OCI-LY7 (cell line): Measurements from ENCODE around the gene ACSS1. TPM values are rescaled to one million over a fixed set of nuclear protein-coding genes. Genes with fewer than 3 reads are reported as not detected.

Experiments used
- BruUV-seq: library from RNA; stranded (reverse); fragments of 400-500 nt; replicated peaks from 2 replicates; lab custom pipeline; 2021; lab: Mats Ljungman, UMichigan
- CTCF ChIA-PET: fragments of 300-600 bp; sonication (Branson Sonifier 250); formaldehyde crosslinking; loops from one replicate; lab custom pipeline; 2022; ENCODE audit warnings: antibody characterized with exemption; ENCODE audit not compliant: unreplicated experiment; lab: Charles Lee
- POLR2A ChIA-PET: fragments of 300-600 bp; sonication (Branson Sonifier 250); formaldehyde crosslinking; loops from one replicate; lab custom pipeline; 2022; ENCODE audit warnings: antibody characterized with exemption; lab: Charles Lee
- DNase-seq: peaks from one replicate; pipeline ENCODE4 v3.0.0-alpha.2; 2015; ENCODE audit warnings: low spot score
- H2AFZ ChIP-seq: fragments of 200-600 bp; sonication (generic), shearing (Covaris generic); 2 replicates; pipeline ENCODE4 v1.6.1; 2014; ENCODE audit warnings: mild to moderate bottlenecking, antibody characterized with exemption, low read length, moderate library complexity
- H3K27ac ChIP-seq: fragments of 200-600 bp; sonication (generic); 2 replicates; pipeline ENCODE4 v1.5.1; 2014; ENCODE audit warnings: mixed run types, low read depth, mild to moderate bottlenecking, moderate library complexity, low read length, inconsistent platforms; ENCODE audit not compliant: poor library complexity, severe bottlenecking
- H3K36me3 ChIP-seq: fragments of 200-600 bp; sonication (generic); 2 replicates; pipeline ENCODE4 v1.6.1; 2014; ENCODE audit warnings: mild to moderate bottlenecking, antibody characterized with exemption, low read length, moderate library complexity, mixed read lengths; ENCODE audit not compliant: insufficient read depth
- H3K4me1 ChIP-seq: fragments of 200-600 bp; sonication (generic); 2 replicates; pipeline ENCODE4 v1.5.1; 2014; ENCODE audit warnings: mild to moderate bottlenecking, low read length; ENCODE audit not compliant: insufficient read depth, poor library complexity, severe bottlenecking
- H3K4me2 ChIP-seq: fragments of 200-600 bp; sonication (generic); 2 replicates; pipeline ENCODE4 v1.6.1; 2014; ENCODE audit warnings: mild to moderate bottlenecking, low read length
- H3K4me3 ChIP-seq: fragments of 200-600 bp; sonication (generic); 2 replicates; pipeline ENCODE4 v1.5.1; 2014; ENCODE audit warnings: mild to moderate bottlenecking, low read depth, low read length; ENCODE audit not compliant: poor library complexity, severe bottlenecking
- H3K79me2 ChIP-seq: fragments of 200-600 bp; sonication (generic); 2 replicates; pipeline ENCODE4 v1.6.1; 2016; ENCODE audit warnings: low read depth, mild to moderate bottlenecking, low read length, moderate library complexity, mixed read lengths; ENCODE audit not compliant: insufficient read depth
- H3K9me2 ChIP-seq: fragments of 200-600 bp; sonication (generic); 2 replicates; pipeline ENCODE4 v1.6.1; 2016; ENCODE audit warnings: mild to moderate bottlenecking, low read length, mixed read lengths; ENCODE audit not compliant: insufficient read depth
- H3K9me3 ChIP-seq: fragments of 200-600 bp; sonication (generic); 2 replicates; pipeline ENCODE4 v1.6.1; 2014; ENCODE audit warnings: mild to moderate bottlenecking, mixed run types, low read length, mixed read lengths
- H4K20me1 ChIP-seq: fragments of 200-600 bp; sonication (generic); 2 replicates; pipeline ENCODE4 v1.6.1; 2014; ENCODE audit warnings: mild to moderate bottlenecking, antibody characterized with exemption, low read length, moderate library complexity, mixed read lengths; ENCODE audit not compliant: insufficient read depth
- EZH2phosphoT487 ChIP-seq: fragments of 200-600 bp; sonication (generic); IDR thresholded peaks from 2 replicates; pipeline ENCODE4 v1.6.1; 2018; ENCODE audit warnings: low read depth, borderline replicate concordance, mild to moderate bottlenecking, mixed run types, antibody characterized with exemption, low read length, moderate library complexity, mixed read lengths
- intact Hi-C: fragments of 100-400 bp; cut with micrococcal nuclease; formaldehyde crosslinking; loops from one replicate; pipeline ENCODE4 v1.10.0; 2022; ENCODE audit not compliant: unreplicated experiment
- total RNA-seq, 2 experiments: library from RNA; depleted of rRNA in 1 of 2; stranded (reverse); fragments of >200 nt in 1 of 2; shearing (Covaris generic) in 1 of 2; gene quantifications; 2 replicates each; pipeline ENCODE4 v1.2.3, GENCODE V29; 2014 to 2022
- TF ChIP-seq, protein P1 (sequence below): fragments of 200-600 bp; sonication (generic); conservative IDR thresholded peaks from 2 replicates; pipeline ENCODE4 v1.5.1; 2014; ENCODE audit warnings: mild to moderate bottlenecking, antibody characterized with exemption, low read length, moderate library complexity, mixed read lengths

The ACSS1 gene
- total RNA-seq, 2 experiments from 2014 or later = 0.35 to 0.40 TPM

- H3K4me3 ChIP-seq = no peak overlapping the region
- no peaks in the 10 kb centered on the region for H3K9me2 ChIP-seq
- no peaks in the 10 kb centered on the region for H3K79me2 ChIP-seq
- no peak for DNase-seq
- peaks cover 24% of the 10 kb centered on the region for H3K4me1 ChIP-seq
- intact Hi-C loops = no loop called here
- H3K27ac ChIP-seq = no peak overlapping the region
- no peaks in the 10 kb centered on the region for H3K9me3 ChIP-seq
- H2AFZ ChIP-seq = no peak overlapping the region
- ChIA-PET POLR2A (no interaction called here), CTCF (interaction anchor here (0.6 kb wide), 1 partner anchor 478 kb away, joined by 5 read pairs; no protein-coding TSS in a partner anchor)
- no peaks in the 10 kb centered on the region for H3K36me3 ChIP-seq
- no TSS peak for BruUV-seq
- TF ChIP-seq, protein P1, sequence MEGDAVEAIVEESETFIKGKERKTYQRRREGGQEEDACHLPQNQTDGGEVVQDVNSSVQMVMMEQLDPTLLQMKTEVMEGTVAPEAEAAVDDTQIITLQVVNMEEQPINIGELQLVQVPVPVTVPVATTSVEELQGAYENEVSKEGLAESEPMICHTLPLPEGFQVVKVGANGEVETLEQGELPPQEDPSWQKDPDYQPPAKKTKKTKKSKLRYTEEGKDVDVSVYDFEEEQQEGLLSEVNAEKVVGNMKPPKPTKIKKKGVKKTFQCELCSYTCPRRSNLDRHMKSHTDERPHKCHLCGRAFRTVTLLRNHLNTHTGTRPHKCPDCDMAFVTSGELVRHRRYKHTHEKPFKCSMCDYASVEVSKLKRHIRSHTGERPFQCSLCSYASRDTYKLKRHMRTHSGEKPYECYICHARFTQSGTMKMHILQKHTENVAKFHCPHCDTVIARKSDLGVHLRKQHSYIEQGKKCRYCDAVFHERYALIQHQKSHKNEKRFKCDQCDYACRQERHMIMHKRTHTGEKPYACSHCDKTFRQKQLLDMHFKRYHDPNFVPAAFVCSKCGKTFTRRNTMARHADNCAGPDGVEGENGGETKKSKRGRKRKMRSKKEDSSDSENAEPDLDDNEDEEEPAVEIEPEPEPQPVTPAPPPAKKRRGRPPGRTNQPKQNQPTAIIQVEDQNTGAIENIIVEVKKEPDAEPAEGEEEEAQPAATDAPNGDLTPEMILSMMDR = no peak
- TF ChIP-seq EZH2phosphoT487 = no peak
- H4K20me1 ChIP-seq = no peaks in the 10 kb centered on the region
- no peak overlapping the region for H3K4me2 ChIP-seq
Observed at GRCh38 chr20:25032478-25033264, 25.3 kb downstream of the ACSS1 start.

GRCh38 chr20:25032065-25032477, 25.9 kb downstream of the ACSS1 start:
- BruUV-seq = no TSS peak
- H3K9me3 ChIP-seq = no peaks in the 10 kb centered on the region
- no peaks in the 10 kb centered on the region for H3K36me3 ChIP-seq
- intact Hi-C loops = no loop called here
- no peaks in the 10 kb centered on the region for H3K9me2 ChIP-seq
- no peak for TF ChIP-seq EZH2phosphoT487
- TF ChIP-seq, protein P1 = no peak
- H3K4me3 ChIP-seq = no peak overlapping the region
- no peak overlapping the region for H3K4me2 ChIP-seq
- no peak for DNase-seq
- ChIA-PET CTCF (no interaction called here), POLR2A (no interaction called here)
- no peak overlapping the region for H2AFZ ChIP-seq
- no peaks in the 10 kb centered on the region for H4K20me1 ChIP-seq
- H3K4me1 ChIP-seq = peaks cover 18% of the 10 kb centered on the region
- H3K27ac ChIP-seq = no peak overlapping the region
- no peaks in the 10 kb centered on the region for H3K79me2 ChIP-seq

DNA sequence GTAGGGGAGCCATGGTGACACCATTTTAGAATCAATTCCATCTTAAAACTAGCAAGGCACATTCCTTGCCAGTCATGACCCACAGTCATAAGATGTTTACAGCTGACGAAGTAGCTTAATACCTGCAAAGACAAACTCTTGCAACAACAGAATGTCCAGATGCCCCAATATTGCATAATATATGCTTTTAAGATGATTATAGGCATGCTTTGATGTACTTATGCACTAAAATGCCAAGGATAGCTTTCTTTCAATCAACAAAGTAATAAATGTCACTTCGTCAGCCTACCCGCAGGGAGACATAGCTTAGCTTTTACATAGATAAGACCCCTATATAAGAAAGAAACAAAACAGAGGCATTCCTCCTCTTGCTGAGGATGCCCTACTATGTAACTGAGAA, 26.7 kb downstream of the ACSS1 start:
- H3K27ac ChIP-seq = no peak overlapping the region
- no peak overlapping the region for H3K4me2 ChIP-seq
- intact Hi-C loops = no loop called here
- POLR2A ChIA-PET = no interaction called here
- no peak overlapping the region for H3K4me3 ChIP-seq
- no peaks in the 10 kb centered on the region for H3K9me2 ChIP-seq
- no peak for TF ChIP-seq EZH2phosphoT487
- TF ChIP-seq, protein P1 = no peak
- DNase-seq = no peak
- peaks cover 10% of the 10 kb centered on the region for H3K4me1 ChIP-seq
- no peak overlapping the region for H2AFZ ChIP-seq
- no peaks in the 10 kb centered on the region for H3K36me3 ChIP-seq
- CTCF ChIA-PET = no interaction called here
- no peaks in the 10 kb centered on the region for H3K9me3 ChIP-seq
- H4K20me1 ChIP-seq = no peaks in the 10 kb centered on the region
- no peaks in the 10 kb centered on the region for H3K79me2 ChIP-seq
- BruUV-seq = no TSS peak
